ENCODE data around the gene SIRT2. TPM values are rescaled to one million over a fixed set of nuclear protein-coding genes. Genes with fewer than 3 reads are reported as not detected.

Gene SIRT2
- total and polyA plus RNA-seq, 2 donors from 2014 or later: 36.0 to 56.9 TPM

- Histone ChIP-seq H3K4me1 (ENCODE audit: control insufficient read depth in 2 of 3, insufficient read depth in 2 of 3, low read depth in 1 of 3, low read length in 3 of 3) (peaks cover 0 to 19% (median 7%) of the 10 kb centered on the region in 3 donors), H3K9ac (ENCODE audit: low read length in 3 of 3) (no peak overlapping the region), H3K36me3 (ENCODE audit: control insufficient read depth in 2 of 3, insufficient read depth in 3 of 3, low read length in 3 of 3) (peaks cover 17 to 56% (median 43%) of the 10 kb centered on the region in 3 donors), H3K9me3 (ENCODE audit: control insufficient read depth in 2 of 3, insufficient read depth in 1 of 3, low read length in 3 of 3) (no peaks in the 10 kb centered on the region), H3K4me3 (ENCODE audit: low read length in 3 of 3) (no peak overlapping the region), H3K27me3 (ENCODE audit: control insufficient read depth, insufficient read depth, low read length) (no peaks in the 10 kb centered on the region), H3K27ac (ENCODE audit: low read depth in 2 of 2, low read length in 2 of 2) (no peak overlapping the region)
- no peak for DNase-seq
- intact Hi-C loops (cut with DNase I): no loop called here
- FAIRE-seq: no peak
- no peak for TF ChIP-seq CTCF (IDR thresholded peaks at IDR 0.05; ENCODE audit: borderline replicate concordance, extremely low read depth, insufficient read depth)
Observed at GRCh38 chr19:38836159-38836982, 63.0 kb downstream of the SIRT2 start.

GRCh38 chr19:38834590-38834989 lies 64.8 kb downstream of the SIRT2 start:
- Histone ChIP-seq H3K4me3 (ENCODE audit: low read length in 3 of 3) (no peak overlapping the region), H3K27ac (ENCODE audit: low read depth in 2 of 2, low read length in 2 of 2) (no peak overlapping the region), H3K4me1 (ENCODE audit: control insufficient read depth in 2 of 3, insufficient read depth in 2 of 3, low read depth in 1 of 3, low read length in 3 of 3) (peaks cover 0 to 17% (median 12%) of the 10 kb centered on the region in 3 donors), H3K36me3 (ENCODE audit: control insufficient read depth in 2 of 3, insufficient read depth in 3 of 3, low read length in 3 of 3) (peaks cover 17 to 52% (median 33%) of the 10 kb centered on the region in 3 donors), H3K9me3 (ENCODE audit: control insufficient read depth in 2 of 3, insufficient read depth in 1 of 3, low read length in 3 of 3) (no peaks in the 10 kb centered on the region), H3K27me3 (ENCODE audit: control insufficient read depth, insufficient read depth, low read length) (no peaks in the 10 kb centered on the region), H3K9ac (ENCODE audit: low read length in 3 of 3) (no peak overlapping the region)
- no peak for FAIRE-seq
- no peak for TF ChIP-seq CTCF (IDR thresholded peaks at IDR 0.05; ENCODE audit: borderline replicate concordance, extremely low read depth, insufficient read depth)
- intact Hi-C loops (cut with DNase I): no loop called here
- DNase-seq: no peak

- Histone ChIP-seq H3K4me3 (ENCODE audit: low read length in 3 of 3) (no peak overlapping the region), H3K9me3 (ENCODE audit: control insufficient read depth in 2 of 3, insufficient read depth in 1 of 3, low read length in 3 of 3) (no peaks in the 10 kb centered on the region), H3K4me1 (ENCODE audit: control insufficient read depth in 2 of 3, insufficient read depth in 2 of 3, low read depth in 1 of 3, low read length in 3 of 3) (peaks cover 0 to 17% (median 12%) of the 10 kb centered on the region in 3 donors), H3K36me3 (ENCODE audit: control insufficient read depth in 2 of 3, insufficient read depth in 3 of 3, low read length in 3 of 3) (peaks cover 14 to 47% (median 28%) of the 10 kb centered on the region in 3 donors), H3K27me3 (ENCODE audit: control insufficient read depth, insufficient read depth, low read length) (no peaks in the 10 kb centered on the region), H3K9ac (ENCODE audit: low read length in 3 of 3) (no peak overlapping the region), H3K27ac (ENCODE audit: low read depth in 2 of 2, low read length in 2 of 2) (no peak overlapping the region)
- FAIRE-seq (no peak), DNase-seq (no peak)
- no peak for TF ChIP-seq CTCF (IDR thresholded peaks at IDR 0.05; ENCODE audit: borderline replicate concordance, extremely low read depth, insufficient read depth)
- intact Hi-C loops (cut with DNase I): no loop called here
Observed at GRCh38 chr19:38834104-38834490, 65.3 kb downstream of the SIRT2 start.

Measured in kidney (tissue), 14 donors.